Right lobe of liver (tissue), 4 donors: ENCODE results near the gene SERPINI1.

Experiments used
- POLR2A ChIP-seq: fragments of 450-650 bp; IDR thresholded peaks from one replicate; pipeline ENCODE4 v1.6.1; 2017; ENCODE audit warnings: antibody characterized with exemption, mild to moderate bottlenecking
- TF ChIP-seq, protein P1 (sequence below), 4 donors: fragments of 200-600 bp in 3 of 4; fragments of 450-650 bp in 1 of 4; IDR thresholded peaks; one replicate each; pipeline versions ENCODE4 v1.5.1 to v1.8.0; 2016 to 2022; ENCODE audit warnings: antibody characterized with exemption in 4 of 4, mild to moderate bottlenecking in 2 of 4
- donor health status: DM: no; HTN: no; CAD: no.
- donor health status: DM: no; HTN: no; CAD: no.
- donor health status: DM: no; HTN: yes; CAD: no.

- TF ChIP-seq, protein P1, sequence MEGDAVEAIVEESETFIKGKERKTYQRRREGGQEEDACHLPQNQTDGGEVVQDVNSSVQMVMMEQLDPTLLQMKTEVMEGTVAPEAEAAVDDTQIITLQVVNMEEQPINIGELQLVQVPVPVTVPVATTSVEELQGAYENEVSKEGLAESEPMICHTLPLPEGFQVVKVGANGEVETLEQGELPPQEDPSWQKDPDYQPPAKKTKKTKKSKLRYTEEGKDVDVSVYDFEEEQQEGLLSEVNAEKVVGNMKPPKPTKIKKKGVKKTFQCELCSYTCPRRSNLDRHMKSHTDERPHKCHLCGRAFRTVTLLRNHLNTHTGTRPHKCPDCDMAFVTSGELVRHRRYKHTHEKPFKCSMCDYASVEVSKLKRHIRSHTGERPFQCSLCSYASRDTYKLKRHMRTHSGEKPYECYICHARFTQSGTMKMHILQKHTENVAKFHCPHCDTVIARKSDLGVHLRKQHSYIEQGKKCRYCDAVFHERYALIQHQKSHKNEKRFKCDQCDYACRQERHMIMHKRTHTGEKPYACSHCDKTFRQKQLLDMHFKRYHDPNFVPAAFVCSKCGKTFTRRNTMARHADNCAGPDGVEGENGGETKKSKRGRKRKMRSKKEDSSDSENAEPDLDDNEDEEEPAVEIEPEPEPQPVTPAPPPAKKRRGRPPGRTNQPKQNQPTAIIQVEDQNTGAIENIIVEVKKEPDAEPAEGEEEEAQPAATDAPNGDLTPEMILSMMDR (IDR thresholded peaks at IDR 0.05) = no peak
- TF ChIP-seq POLR2A = no peak
Observed at GRCh38 chr3:167711439-167711838, 24.1 kb upstream of the SERPINI1 start.
